HG02798 (cell line): ENCODE data around the gene RABL3.
"Not testable (repeated sequence)": the region's sequence is repeated elsewhere in the genome, so short reads cannot be mapped to it uniquely, and the experiment has no call there.

Experiments used
- ATAC-seq: cut with Tn5 transposase; IDR thresholded peaks from one replicate; pipeline ENCODE4 v1.9.1; 2021; ENCODE audit warnings: mild to moderate bottlenecking; ENCODE audit not compliant: unreplicated experiment, poor library complexity

RABL3 gene

DNA sequence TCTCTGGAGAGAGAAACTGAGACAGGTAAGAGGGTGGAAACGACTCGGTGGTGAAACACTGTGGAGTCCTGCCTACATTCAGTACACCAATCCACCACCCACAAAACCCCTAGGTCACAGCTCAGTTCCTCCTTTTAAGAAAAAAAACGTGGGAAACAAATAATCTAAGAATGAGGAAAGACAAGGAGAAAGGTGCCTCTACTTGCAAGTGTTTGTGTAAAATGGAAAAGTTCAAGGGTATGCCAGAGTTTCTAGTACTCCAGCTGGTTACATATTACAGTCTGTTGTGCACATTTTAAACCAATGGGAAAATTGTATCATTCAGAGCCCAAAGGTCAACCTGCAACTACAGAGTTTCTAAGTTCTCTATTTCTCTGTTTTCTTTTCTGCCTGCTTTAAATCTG, 92.5 kb downstream of the RABL3 start:
- ATAC-seq = no peak

DNA sequence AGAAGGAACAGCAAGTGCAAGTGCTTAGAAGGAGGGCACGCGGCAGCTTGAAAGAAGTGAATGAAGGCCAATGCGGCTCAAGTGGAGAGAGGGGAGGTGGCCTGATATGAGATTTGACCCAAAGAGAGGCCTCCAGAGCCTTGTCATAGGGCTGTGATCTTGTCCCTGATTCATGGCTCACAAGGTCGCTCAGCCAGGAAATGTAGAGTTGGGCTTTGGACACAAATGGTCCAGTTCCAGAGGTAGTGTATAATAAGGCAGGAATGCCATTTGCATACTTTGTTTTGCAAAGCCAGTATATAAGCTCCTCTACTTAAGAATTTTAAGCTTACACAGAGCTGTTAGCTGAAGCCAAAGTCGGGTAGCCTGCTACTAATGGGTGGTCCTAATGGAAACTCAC, 94.0 kb downstream of the RABL3 start:
- no peak for ATAC-seq

DNA sequence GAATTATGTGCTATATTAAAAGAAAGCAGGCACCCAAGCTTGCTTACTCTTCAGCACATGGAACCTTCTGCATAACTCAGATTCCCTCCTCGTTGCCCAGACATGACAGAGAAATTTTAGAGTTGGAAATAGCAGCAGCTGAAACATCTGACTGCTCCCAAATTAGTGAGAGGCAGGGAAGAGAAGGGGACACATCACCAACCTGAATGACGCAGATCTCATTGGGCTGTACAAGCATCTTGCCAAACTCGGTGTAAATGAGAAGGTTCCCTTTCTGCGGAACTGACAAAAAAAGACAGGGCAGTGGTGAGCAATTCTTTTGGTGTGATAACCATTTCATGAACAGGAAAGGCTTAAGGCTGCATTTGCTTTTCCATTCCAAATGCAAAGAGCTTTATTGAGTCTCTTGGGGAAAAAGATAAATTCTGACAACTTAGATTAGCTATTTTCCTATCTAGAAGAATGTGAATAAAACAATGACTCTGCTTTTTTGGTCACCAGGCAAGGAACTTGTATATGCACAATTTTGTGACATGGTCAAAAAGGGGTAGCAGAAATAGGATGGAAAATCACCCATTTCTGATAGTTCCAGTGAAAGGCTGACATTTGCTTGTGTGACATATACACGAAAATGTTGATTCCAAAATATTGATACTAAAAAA, 95.4 kb downstream of the RABL3 start:
- ATAC-seq = no peak

DNA sequence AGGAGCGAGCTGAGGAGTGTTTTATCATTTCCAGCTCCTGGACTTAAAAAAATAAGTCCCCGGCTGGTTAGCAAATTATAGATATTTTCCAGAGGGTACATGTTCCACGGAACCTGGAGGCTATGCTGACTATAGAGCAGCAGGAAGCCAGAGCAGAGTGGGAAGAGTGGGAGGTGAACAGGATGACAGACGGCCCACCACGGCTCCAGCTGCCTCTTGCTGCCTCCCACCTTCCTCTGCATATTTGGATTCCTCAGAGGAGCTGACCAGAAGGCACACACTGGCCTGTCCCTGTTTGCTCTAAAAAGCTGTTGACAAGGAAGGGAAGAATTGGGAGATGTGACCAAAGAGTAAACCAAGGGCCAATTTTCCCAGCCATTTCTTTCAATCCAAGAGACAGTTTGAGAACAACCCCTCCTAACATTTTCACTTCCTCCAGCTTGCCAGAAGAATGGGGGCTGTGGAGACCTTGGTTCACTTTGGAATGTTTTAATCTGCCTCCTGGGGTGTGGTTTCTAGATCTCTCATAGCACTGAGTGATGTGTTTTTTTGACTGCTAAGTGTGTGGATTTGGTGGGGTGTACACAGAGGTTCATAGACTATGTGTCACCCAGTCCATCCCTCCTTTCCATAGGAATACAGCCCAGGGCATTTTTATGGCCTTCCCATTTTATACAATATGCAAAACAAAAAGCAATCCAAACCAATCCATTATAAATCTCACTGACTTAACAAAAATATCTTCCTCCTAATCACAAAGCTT, 97.1 kb downstream of the RABL3 start:
- no peak for ATAC-seq

DNA sequence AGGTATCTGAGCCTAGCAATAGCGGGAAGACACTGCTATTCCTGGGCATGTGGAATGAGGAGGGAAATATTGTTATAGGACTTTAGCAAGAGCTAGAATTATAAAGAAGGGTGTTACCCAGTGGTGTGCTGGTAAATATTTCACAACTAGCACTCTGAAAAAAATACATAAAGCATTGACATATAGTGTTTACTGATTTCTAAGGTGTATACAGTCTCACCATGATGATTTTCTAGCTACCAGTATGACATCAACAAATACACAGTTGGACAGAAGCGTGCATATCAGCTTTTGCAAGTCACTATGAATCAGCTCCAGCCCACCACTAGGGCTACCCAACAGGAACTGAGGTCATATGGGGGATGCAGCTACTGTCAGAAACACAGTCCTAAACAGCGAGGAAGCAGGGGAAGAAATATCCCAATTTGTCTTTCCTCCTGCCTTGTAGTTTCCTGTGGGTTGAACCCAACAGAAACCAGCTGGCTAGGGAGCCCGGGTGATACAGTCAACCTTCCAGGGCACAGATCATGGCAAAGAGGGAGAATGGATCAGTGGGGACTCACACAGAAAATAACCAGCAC, 99.9 kb downstream of the RABL3 start:
- no peak for ATAC-seq

DNA sequence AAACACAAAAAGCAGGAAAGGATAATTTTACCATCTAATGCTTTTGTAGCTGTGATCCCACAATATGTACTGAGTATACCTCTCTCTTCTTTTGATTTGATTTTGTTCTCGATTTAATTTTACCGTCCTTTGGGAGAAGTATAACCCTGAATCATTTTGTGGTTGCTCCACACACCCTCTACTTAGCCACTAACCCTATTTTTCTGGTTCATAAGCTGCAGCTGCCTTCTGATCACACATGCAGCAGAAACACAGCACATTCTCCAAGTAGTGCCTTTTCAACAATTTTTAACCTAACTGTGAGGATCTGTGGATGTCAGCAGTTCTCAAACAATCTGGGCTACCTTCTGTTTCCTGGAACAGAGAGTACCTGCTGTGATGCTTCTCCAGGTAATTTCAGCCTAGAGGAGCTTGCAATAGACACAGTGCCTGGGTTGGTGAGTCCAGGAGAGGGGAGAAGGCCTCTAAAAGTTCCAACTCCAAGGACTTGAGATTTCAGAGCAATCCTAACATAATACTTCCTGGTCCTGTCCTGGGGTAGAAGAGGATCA, 100.5 kb downstream of the RABL3 start:
- ATAC-seq = no peak

DNA sequence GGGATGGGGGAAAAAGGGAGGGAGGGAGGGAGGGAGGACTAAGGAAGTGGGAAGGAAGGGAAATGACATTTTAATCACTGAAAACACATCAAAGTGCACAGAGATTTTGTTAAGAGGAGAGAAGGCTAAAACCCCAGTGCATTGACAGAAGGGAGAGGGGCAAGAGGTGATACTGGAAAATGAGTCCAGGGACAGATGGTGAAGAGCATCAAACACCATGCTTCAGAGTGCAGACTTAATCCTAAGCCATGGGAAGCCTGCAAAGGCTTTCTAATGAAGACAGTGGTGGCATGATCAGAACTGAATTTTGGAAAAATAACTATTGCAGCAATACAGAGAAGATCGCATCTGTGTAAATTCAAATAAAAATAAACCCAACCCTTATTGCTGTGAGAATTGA, 102.1 kb downstream of the RABL3 start:
- ATAC-seq = no peak

DNA sequence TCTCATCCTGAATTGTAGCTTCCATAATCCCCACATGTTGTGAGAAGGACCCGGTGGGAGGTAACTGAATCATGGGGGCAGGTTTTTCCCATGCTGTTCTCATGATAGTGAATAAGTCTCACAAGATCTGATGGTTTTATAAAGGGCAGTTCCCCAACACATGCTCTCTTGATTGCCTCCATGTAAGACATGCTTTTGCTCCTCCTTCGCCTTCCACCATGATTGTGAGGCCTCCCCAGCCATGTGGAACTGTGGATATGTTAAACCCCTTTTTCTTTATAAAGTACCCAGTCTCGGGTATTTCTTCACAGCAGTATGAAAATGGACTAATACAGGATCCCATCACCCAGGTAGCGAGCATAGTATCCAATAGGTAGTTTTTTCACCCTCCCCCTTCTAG, 103.5 kb downstream of the RABL3 start:
- ATAC-seq = not testable (repeated sequence)

DNA sequence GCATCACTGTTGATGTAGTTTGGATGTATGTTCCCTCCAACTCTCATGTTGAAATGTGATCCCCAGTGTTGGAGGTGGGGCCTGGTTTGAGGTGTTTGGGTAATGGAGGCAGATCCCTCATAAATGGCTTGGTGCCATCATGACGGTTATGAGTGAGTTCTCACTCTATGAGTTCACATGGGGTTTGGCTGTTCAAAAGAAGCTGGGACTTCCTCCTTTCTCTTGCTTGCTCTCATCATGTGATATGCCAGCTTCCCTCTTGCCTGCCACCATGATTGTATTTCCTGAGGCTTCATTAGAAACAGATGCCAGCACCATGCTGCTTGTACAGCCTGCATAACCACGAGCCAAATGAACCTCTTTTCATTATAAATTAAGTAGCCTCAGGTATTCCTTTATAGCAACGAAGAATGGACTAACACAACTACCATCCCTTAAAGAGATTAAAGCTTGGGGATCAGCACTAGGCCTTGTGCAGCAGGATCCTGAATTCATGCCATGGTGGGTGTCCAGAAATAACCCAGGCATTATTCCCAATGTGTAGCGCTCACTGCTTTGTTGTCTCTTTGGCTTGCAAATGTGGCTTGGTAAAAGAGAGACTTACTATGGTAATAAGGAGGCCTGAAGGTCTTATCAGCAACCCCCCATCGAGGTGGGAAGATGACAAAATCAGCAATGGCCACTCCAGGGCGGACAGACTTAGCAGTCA, 104.3 kb downstream of the RABL3 start:
- no peak for ATAC-seq

DNA sequence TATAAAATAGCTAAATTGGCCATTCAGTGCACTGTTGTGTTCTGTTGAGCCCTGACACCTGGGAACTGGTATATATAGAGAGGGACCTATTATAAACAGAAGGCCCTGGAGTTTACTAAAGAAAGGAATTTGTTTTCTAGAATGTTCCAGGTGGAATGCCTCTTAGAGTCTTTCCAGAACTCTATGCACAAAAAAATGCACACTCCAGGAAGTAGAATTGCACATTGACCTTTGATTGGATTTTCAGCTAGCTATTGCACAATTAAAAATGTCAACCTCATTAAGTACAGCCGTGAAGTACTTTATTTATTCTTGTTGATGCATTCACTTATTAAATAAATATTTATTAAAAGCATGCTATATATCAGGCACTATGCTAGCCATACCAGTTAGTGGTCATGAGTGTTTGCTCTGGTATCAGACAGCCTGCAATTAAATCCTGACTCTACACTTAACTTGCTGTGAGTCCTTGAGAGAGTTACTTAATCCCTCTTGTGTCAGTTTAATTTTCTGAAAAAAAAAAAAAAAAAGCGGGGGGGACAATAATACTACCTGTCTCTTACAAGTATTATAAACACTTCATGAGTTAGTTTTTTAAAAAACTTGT, 105.4 kb downstream of the RABL3 start:
- no peak for ATAC-seq
